GM18511 (cell line): Measurements from ENCODE around the gene ZC3H14.
A peak's percentile ranks its signal among the peaks of the same experiment; 100 is the strongest.

ENCODE experiments used
- ATAC-seq: cut with Tn5 transposase; IDR thresholded peaks from one replicate; pipeline ENCODE4 v1.9.1; 2021; ENCODE audit warnings: mild to moderate bottlenecking, moderate library complexity; ENCODE audit not compliant: unreplicated experiment

Gene ZC3H14

DNA sequence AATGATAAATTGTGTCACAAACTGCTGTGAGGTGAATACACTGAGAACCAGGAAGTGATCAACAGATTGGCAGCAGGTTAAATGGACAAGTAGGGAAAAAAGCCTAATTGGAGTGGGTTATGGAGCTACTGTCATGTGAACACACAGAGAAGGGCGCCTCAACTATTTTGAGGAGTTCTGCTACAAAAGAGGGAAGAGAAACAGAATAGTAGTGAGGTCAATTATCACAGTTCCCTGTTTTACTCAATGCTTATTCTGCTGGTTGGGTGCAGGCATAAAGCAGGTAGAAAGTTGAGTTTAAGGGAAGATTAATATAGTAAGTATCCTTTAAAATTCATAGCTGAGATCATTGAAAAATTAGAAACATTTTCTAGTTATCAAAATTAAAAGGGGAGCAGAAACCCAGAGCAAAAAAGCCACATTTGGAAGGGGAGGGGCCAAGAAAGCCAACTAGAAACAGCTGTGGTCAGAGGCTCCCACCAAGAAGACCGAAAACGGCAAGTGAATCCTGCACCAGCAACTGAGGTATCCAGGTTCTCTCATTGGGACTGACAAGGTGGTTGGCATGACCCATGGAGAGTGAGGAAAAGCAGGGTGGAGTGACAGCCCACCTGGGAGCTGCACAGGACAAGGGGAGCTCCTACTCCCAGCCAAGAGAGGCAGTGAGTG lies 105.7 kb downstream of the ZC3H14 start:
- ATAC-seq, result peak; percentile 57

DNA sequence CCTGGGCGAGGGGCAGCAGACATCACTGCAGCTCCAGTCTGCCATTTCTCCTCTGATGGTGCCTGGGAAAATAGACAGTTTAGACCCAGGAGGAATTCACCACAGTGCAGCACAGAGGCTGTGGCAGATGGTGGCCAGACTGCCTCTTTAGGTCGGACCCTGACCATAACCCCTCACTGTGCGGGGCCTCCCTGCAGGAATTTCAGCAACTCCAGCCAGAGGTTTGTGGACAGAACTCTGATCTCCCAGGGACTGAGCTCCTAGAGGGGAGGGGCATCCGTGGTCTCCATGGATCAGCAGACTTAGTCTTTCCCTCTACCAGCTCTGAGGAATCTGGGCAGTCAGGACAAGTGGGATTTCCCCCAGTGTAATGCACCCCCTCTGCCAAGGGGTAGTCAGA lies 106.5 kb downstream of the ZC3H14 start:
- no peak for ATAC-seq
